Activated naive CD4-positive, alpha-beta T cell treated with anti-CD3 and anti-CD28 coated beads, Interleukin-2, amount 50 U/mL, for 24 hours (primary cell): ENCODE data around the gene DIAPH3.

ENCODE experiments used
- H3K27ac Mint-ChIP-seq: one replicate; pipeline ENCODE4 v1.8.0; 2021; ENCODE audit warnings: mild to moderate bottlenecking, mixed read lengths
- H3K27me3 Mint-ChIP-seq: one replicate; pipeline ENCODE4 v1.8.0; 2021; ENCODE audit warnings: mixed read lengths
- H3K36me3 Mint-ChIP-seq: one replicate; pipeline ENCODE4 v1.8.0; 2021; ENCODE audit warnings: mixed read lengths
- H3K4me1 Mint-ChIP-seq: one replicate; pipeline ENCODE4 v1.8.0; 2021; ENCODE audit warnings: mixed read lengths
- H3K4me3 Mint-ChIP-seq: one replicate; pipeline ENCODE4 v1.8.0; 2021; ENCODE audit warnings: mild to moderate bottlenecking, mixed read lengths
- H3K9me3 Mint-ChIP-seq: one replicate; pipeline ENCODE4 v1.8.0; 2021; ENCODE audit warnings: mixed read lengths

Gene DIAPH3

GRCh38 chr13:60167121-60167520 lies 3.4 kb upstream of the DIAPH3 start:
- H3K4me1 Mint-ChIP-seq: peaks cover 20% of the 10 kb centered on the region
- no peak overlapping the region for H3K27ac Mint-ChIP-seq
- H3K4me3 Mint-ChIP-seq: no peak overlapping the region
- no peaks in the 10 kb centered on the region for H3K36me3 Mint-ChIP-seq
- H3K27me3 Mint-ChIP-seq: no peaks in the 10 kb centered on the region
- H3K9me3 Mint-ChIP-seq: no peaks in the 10 kb centered on the region

- peaks cover 20% of the 10 kb centered on the region for H3K4me1 Mint-ChIP-seq
- no peaks in the 10 kb centered on the region for H3K27me3 Mint-ChIP-seq
- H3K27ac Mint-ChIP-seq: no peak overlapping the region
- no peaks in the 10 kb centered on the region for H3K9me3 Mint-ChIP-seq
- peak overlapping the region; percentile 93 for H3K4me3 Mint-ChIP-seq
- H3K36me3 Mint-ChIP-seq: no peaks in the 10 kb centered on the region
These were observed 1.8 kb upstream of the DIAPH3 start for GRCh38 chr13:60165391-60166099.

- Mint-ChIP-seq H3K27me3 (no peaks in the 10 kb centered on the region), H3K36me3 (no peaks in the 10 kb centered on the region), H3K4me3 (peak overlapping the region; percentile 93), H3K4me1 (peaks cover 20% of the 10 kb centered on the region), H3K27ac (peak overlapping the region; percentile 75), H3K9me3 (no peaks in the 10 kb centered on the region)
These were observed 634 bp upstream of the DIAPH3 start for GRCh38 chr13:60164234-60164889.

GRCh38 chr13:60162096-60162495 lies 1.6 kb downstream of the DIAPH3 start:
- H3K4me3 Mint-ChIP-seq: no peak overlapping the region
- no peak overlapping the region for H3K27ac Mint-ChIP-seq
- peaks cover 20% of the 10 kb centered on the region for H3K4me1 Mint-ChIP-seq

GRCh38 chr13:60158321-60158801 lies 5.4 kb downstream of the DIAPH3 start:
- Mint-ChIP-seq H3K4me3 (no peak overlapping the region), H3K9me3 (no peaks in the 10 kb centered on the region), H3K27me3 (no peaks in the 10 kb centered on the region), H3K27ac (no peak overlapping the region), H3K36me3 (no peaks in the 10 kb centered on the region), H3K4me1 (no peaks in the 10 kb centered on the region)

More at GRCh38 chr13:60162096-60162495, 1.6 kb downstream of the DIAPH3 start:
- H3K36me3 Mint-ChIP-seq: no peaks in the 10 kb centered on the region
- no peaks in the 10 kb centered on the region for H3K9me3 Mint-ChIP-seq
- no peaks in the 10 kb centered on the region for H3K27me3 Mint-ChIP-seq

GRCh38 chr13:60155978-60156377 lies 7.8 kb downstream of the DIAPH3 start:
- no peaks in the 10 kb centered on the region for H3K9me3 Mint-ChIP-seq
- H3K4me1 Mint-ChIP-seq: no peaks in the 10 kb centered on the region
- no peaks in the 10 kb centered on the region for H3K27me3 Mint-ChIP-seq
- no peak overlapping the region for H3K27ac Mint-ChIP-seq
- no peak overlapping the region for H3K4me3 Mint-ChIP-seq
- no peaks in the 10 kb centered on the region for H3K36me3 Mint-ChIP-seq

- no peaks in the 10 kb centered on the region for H3K36me3 Mint-ChIP-seq
- H3K27ac Mint-ChIP-seq: no peak overlapping the region
- H3K4me3 Mint-ChIP-seq: no peak overlapping the region
- no peaks in the 10 kb centered on the region for H3K27me3 Mint-ChIP-seq
- no peaks in the 10 kb centered on the region for H3K9me3 Mint-ChIP-seq
- no peaks in the 10 kb centered on the region for H3K4me1 Mint-ChIP-seq
These were observed 10.8 kb downstream of the DIAPH3 start for GRCh38 chr13:60152904-60153303.

GRCh38 chr13:60152114-60152513 lies 11.6 kb downstream of the DIAPH3 start:
- Mint-ChIP-seq H3K27me3 (no peaks in the 10 kb centered on the region), H3K9me3 (no peaks in the 10 kb centered on the region)

GRCh38 chr13:60150538-60150937 lies 13.2 kb downstream of the DIAPH3 start:
- Mint-ChIP-seq H3K4me1 (no peaks in the 10 kb centered on the region), H3K9me3 (no peaks in the 10 kb centered on the region), H3K4me3 (no peak overlapping the region), H3K27ac (no peak overlapping the region), H3K27me3 (no peaks in the 10 kb centered on the region), H3K36me3 (no peaks in the 10 kb centered on the region)

More at GRCh38 chr13:60152114-60152513, 11.6 kb downstream of the DIAPH3 start:
- H3K36me3 Mint-ChIP-seq: no peaks in the 10 kb centered on the region
- no peak overlapping the region for H3K4me3 Mint-ChIP-seq
- no peak overlapping the region for H3K27ac Mint-ChIP-seq
- no peaks in the 10 kb centered on the region for H3K4me1 Mint-ChIP-seq

- H3K4me1 Mint-ChIP-seq: no peaks in the 10 kb centered on the region
- no peaks in the 10 kb centered on the region for H3K9me3 Mint-ChIP-seq
- H3K27ac Mint-ChIP-seq: no peak overlapping the region
- no peaks in the 10 kb centered on the region for H3K27me3 Mint-ChIP-seq
- no peaks in the 10 kb centered on the region for H3K36me3 Mint-ChIP-seq
- no peak overlapping the region for H3K4me3 Mint-ChIP-seq
These were observed 14.8 kb downstream of the DIAPH3 start for GRCh38 chr13:60148918-60149317.

- Mint-ChIP-seq H3K27ac (no peak overlapping the region), H3K27me3 (no peaks in the 10 kb centered on the region), H3K36me3 (no peaks in the 10 kb centered on the region), H3K4me3 (no peak overlapping the region), H3K9me3 (no peaks in the 10 kb centered on the region), H3K4me1 (no peaks in the 10 kb centered on the region)
These were observed 16.4 kb downstream of the DIAPH3 start for GRCh38 chr13:60147361-60147760.

- Mint-ChIP-seq H3K36me3 (no peaks in the 10 kb centered on the region), H3K4me1 (no peaks in the 10 kb centered on the region), H3K27me3 (no peaks in the 10 kb centered on the region), H3K27ac (no peak overlapping the region), H3K4me3 (no peak overlapping the region), H3K9me3 (no peaks in the 10 kb centered on the region)
These were observed 17.3 kb downstream of the DIAPH3 start for GRCh38 chr13:60146471-60146870.

GRCh38 chr13:60143775-60144174 lies 20.0 kb downstream of the DIAPH3 start:
- H3K4me1 Mint-ChIP-seq: no peaks in the 10 kb centered on the region
- no peaks in the 10 kb centered on the region for H3K27me3 Mint-ChIP-seq
- H3K36me3 Mint-ChIP-seq: no peaks in the 10 kb centered on the region
- H3K4me3 Mint-ChIP-seq: no peak overlapping the region
- H3K27ac Mint-ChIP-seq: no peak overlapping the region
- no peaks in the 10 kb centered on the region for H3K9me3 Mint-ChIP-seq

GRCh38 chr13:60139272-60139671 lies 24.5 kb downstream of the DIAPH3 start:
- peaks cover 3% of the 10 kb centered on the region for H3K4me1 Mint-ChIP-seq
- H3K27me3 Mint-ChIP-seq: no peaks in the 10 kb centered on the region
- H3K27ac Mint-ChIP-seq: no peak overlapping the region
- H3K36me3 Mint-ChIP-seq: no peaks in the 10 kb centered on the region
- no peaks in the 10 kb centered on the region for H3K9me3 Mint-ChIP-seq
- no peak overlapping the region for H3K4me3 Mint-ChIP-seq

- Mint-ChIP-seq H3K4me3 (no peak overlapping the region), H3K9me3 (no peaks in the 10 kb centered on the region), H3K36me3 (no peaks in the 10 kb centered on the region), H3K4me1 (peaks cover 5% of the 10 kb centered on the region), H3K27ac (no peak overlapping the region), H3K27me3 (no peaks in the 10 kb centered on the region)
These were observed 25.1 kb downstream of the DIAPH3 start for GRCh38 chr13:60138674-60139073.

- Mint-ChIP-seq H3K4me1 (peaks cover 5% of the 10 kb centered on the region), H3K9me3 (no peaks in the 10 kb centered on the region), H3K27me3 (no peaks in the 10 kb centered on the region), H3K36me3 (no peaks in the 10 kb centered on the region), H3K4me3 (no peak overlapping the region), H3K27ac (no peak overlapping the region)
These were observed 25.7 kb downstream of the DIAPH3 start for GRCh38 chr13:60137911-60138560.
